NCI-H2029 treated with DMSO at 0.1 percent for 48 hours (cell line): Measurements from ENCODE around the gene PPFIBP2.

ENCODE experiments used
- DNase-seq: peaks from one replicate; lab custom pipeline; 2025; lab: John Stamatoyannopoulos, UW

The PPFIBP2 gene

GRCh38 chr11:7551571-7551970 lies 37.8 kb downstream of the PPFIBP2 start:
- no peak for DNase-seq

GRCh38 chr11:7552666-7553065 lies 38.9 kb downstream of the PPFIBP2 start:
- DNase-seq: no peak

- no peak for DNase-seq
Measured at GRCh38 chr11:7555052-7555699, 41.4 kb downstream of the PPFIBP2 start.

GRCh38 chr11:7558046-7558445 lies 44.2 kb downstream of the PPFIBP2 start:
- DNase-seq: no peak

- no peak for DNase-seq
Measured at GRCh38 chr11:7559398-7560283, 45.8 kb downstream of the PPFIBP2 start.

- no peak for DNase-seq
Measured at GRCh38 chr11:7561562-7561961, 47.8 kb downstream of the PPFIBP2 start.

- no peak for DNase-seq
Measured at GRCh38 chr11:7563281-7563680, 49.5 kb downstream of the PPFIBP2 start.

- no peak for DNase-seq
Measured at GRCh38 chr11:7564803-7565202, 51.0 kb downstream of the PPFIBP2 start.

GRCh38 chr11:7567311-7567710 lies 53.5 kb downstream of the PPFIBP2 start:
- no peak for DNase-seq

- no peak for DNase-seq
Measured at GRCh38 chr11:7569044-7569443, 55.2 kb downstream of the PPFIBP2 start.

GRCh38 chr11:7570241-7570640 lies 56.4 kb downstream of the PPFIBP2 start:
- no peak for DNase-seq

GRCh38 chr11:7570938-7571521 lies 57.2 kb downstream of the PPFIBP2 start:
- DNase-seq: no peak

GRCh38 chr11:7571640-7572000 lies 57.8 kb downstream of the PPFIBP2 start:
- DNase-seq: peak; percentile 77

- no peak for DNase-seq
Measured at GRCh38 chr11:7572001-7572712, 58.4 kb downstream of the PPFIBP2 start.

GRCh38 chr11:7573193-7573557 lies 59.4 kb downstream of the PPFIBP2 start:
- DNase-seq: no peak

- DNase-seq: no peak
Measured at GRCh38 chr11:7573558-7574296, 59.9 kb downstream of the PPFIBP2 start.

- DNase-seq: no peak
Measured at GRCh38 chr11:7574491-7575130, 60.8 kb downstream of the PPFIBP2 start.

- no peak for DNase-seq
Measured at GRCh38 chr11:7575841-7576725, 62.3 kb downstream of the PPFIBP2 start.

GRCh38 chr11:7576726-7577290 lies 63.0 kb downstream of the PPFIBP2 start:
- DNase-seq: no peak
